ENCODE results near the gene ATP8A2. TPM values are rescaled to one million over a fixed set of nuclear protein-coding genes. Genes with fewer than 3 reads are reported as not detected.

The ATP8A2 gene
- total RNA-seq, 1 experiment from 2014 or later: not detected

GRCh38 chr13:25899952-25900351, 528.2 kb downstream of the ATP8A2 start:
- DNase-seq: no peak
- Histone ChIP-seq H4K20me1 (ENCODE audit: insufficient read depth) (no peaks in the 10 kb centered on the region), H3K9me2 (ENCODE audit: insufficient read depth) (no peaks in the 10 kb centered on the region), H3K27me3 (ENCODE audit: insufficient read depth, low read depth) (peaks cover 68% of the 10 kb centered on the region), H3K4me1 (replicated peaks; ENCODE audit: insufficient read depth) (no peaks in the 10 kb centered on the region), H3K4me3 (no peak overlapping the region), H3K9me3 (ENCODE audit: insufficient read depth, low read depth) (peaks cover 3% of the 10 kb centered on the region; the same call in 1 of the 2 replicates), H3F3A (ENCODE audit: insufficient read depth, low read depth) (no peaks in the 10 kb centered on the region), H3K36me3 (ENCODE audit: low read depth) (no peaks in the 10 kb centered on the region), H3K4me2 (no peak overlapping the region), H2AFZ (no peak overlapping the region), H3K79me2 (ENCODE audit: low read depth) (no peaks in the 10 kb centered on the region), H3K27ac (no peak overlapping the region)
- TF ChIP-seq, protein P1, sequence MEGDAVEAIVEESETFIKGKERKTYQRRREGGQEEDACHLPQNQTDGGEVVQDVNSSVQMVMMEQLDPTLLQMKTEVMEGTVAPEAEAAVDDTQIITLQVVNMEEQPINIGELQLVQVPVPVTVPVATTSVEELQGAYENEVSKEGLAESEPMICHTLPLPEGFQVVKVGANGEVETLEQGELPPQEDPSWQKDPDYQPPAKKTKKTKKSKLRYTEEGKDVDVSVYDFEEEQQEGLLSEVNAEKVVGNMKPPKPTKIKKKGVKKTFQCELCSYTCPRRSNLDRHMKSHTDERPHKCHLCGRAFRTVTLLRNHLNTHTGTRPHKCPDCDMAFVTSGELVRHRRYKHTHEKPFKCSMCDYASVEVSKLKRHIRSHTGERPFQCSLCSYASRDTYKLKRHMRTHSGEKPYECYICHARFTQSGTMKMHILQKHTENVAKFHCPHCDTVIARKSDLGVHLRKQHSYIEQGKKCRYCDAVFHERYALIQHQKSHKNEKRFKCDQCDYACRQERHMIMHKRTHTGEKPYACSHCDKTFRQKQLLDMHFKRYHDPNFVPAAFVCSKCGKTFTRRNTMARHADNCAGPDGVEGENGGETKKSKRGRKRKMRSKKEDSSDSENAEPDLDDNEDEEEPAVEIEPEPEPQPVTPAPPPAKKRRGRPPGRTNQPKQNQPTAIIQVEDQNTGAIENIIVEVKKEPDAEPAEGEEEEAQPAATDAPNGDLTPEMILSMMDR (conservative IDR thresholded peaks at IDR 0.05): no peak
- TF ChIP-seq EZH2 (IDR thresholded peaks at IDR 0.05; ENCODE audit: low read depth): no peak
- ChIA-PET POLR2A (ENCODE audit: unreplicated experiment) (no interaction called here), CTCF (interaction anchor here (0.5 kb wide), 1 partner anchor 1498 kb away, joined by 3 read pairs; no protein-coding TSS in a partner anchor)
- intact Hi-C loops (cut with micrococcal nuclease; ENCODE audit: unreplicated experiment): no loop called here
- no TSS peak for BruUV-seq (replicated peaks)

GRCh38 chr13:25901460-25902376, 529.9 kb downstream of the ATP8A2 start:
- Histone ChIP-seq H3K27me3 (ENCODE audit: insufficient read depth, low read depth) (peaks cover 86% of the 10 kb centered on the region), H3K4me1 (replicated peaks; ENCODE audit: insufficient read depth) (no peaks in the 10 kb centered on the region), H3K9me3 (ENCODE audit: insufficient read depth, low read depth) (peaks cover 3% of the 10 kb centered on the region; the same call in 1 of the 2 replicates), H4K20me1 (ENCODE audit: insufficient read depth) (no peaks in the 10 kb centered on the region), H3K36me3 (ENCODE audit: low read depth) (no peaks in the 10 kb centered on the region), H2AFZ (no peak overlapping the region), H3K4me3 (no peak overlapping the region), H3K27ac (no peak overlapping the region), H3K79me2 (ENCODE audit: low read depth) (no peaks in the 10 kb centered on the region), H3F3A (ENCODE audit: insufficient read depth, low read depth) (no peaks in the 10 kb centered on the region), H3K4me2 (no peak overlapping the region), H3K9me2 (ENCODE audit: insufficient read depth) (no peaks in the 10 kb centered on the region)
- POLR2A ChIA-PET (ENCODE audit: unreplicated experiment): no interaction called here
- peak in 1 of 2 experiments; percentile 40 for DNase-seq
- CTCF ChIA-PET: no interaction called here
- no TSS peak for BruUV-seq (replicated peaks)
- TF ChIP-seq, protein P1 (conservative IDR thresholded peaks at IDR 0.05): no peak
- no peak for TF ChIP-seq EZH2 (IDR thresholded peaks at IDR 0.05; ENCODE audit: low read depth)
- intact Hi-C loops (cut with micrococcal nuclease; ENCODE audit: unreplicated experiment): no loop called here

DNA sequence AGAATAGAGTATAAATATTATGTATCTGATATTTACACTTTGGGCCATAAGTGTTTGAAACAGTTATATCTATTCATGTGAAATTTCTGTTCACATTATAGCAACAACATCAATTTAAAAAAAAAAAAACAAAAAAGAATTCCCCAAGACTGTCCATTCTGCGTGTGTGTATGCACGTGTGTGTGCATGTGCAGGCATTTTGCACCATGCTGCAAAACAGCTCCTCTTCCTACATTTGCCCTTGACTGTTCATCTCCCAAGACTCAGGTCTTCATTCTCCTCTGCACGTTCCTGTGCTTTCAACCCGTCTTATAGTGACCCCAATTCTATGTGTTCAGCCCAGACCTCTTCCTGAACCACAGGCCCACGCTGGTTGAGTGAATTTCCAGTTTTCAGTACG, 530.7 kb downstream of the ATP8A2 start:
- Histone ChIP-seq H3K9me2 (ENCODE audit: insufficient read depth) (no peaks in the 10 kb centered on the region), H3K4me2 (peak overlapping the region; percentile 40; the same call in 1 of the 2 replicates), H3K4me1 (replicated peaks; ENCODE audit: insufficient read depth) (no peaks in the 10 kb centered on the region), H3F3A (ENCODE audit: insufficient read depth, low read depth) (no peaks in the 10 kb centered on the region), H3K27ac (no peak overlapping the region), H3K27me3 (ENCODE audit: insufficient read depth, low read depth) (peaks cover 90% of the 10 kb centered on the region), H3K79me2 (ENCODE audit: low read depth) (no peaks in the 10 kb centered on the region), H2AFZ (no peak overlapping the region), H4K20me1 (ENCODE audit: insufficient read depth) (no peaks in the 10 kb centered on the region), H3K9me3 (ENCODE audit: insufficient read depth, low read depth) (peaks cover 3% of the 10 kb centered on the region; the same call in 1 of the 2 replicates), H3K36me3 (ENCODE audit: low read depth) (no peaks in the 10 kb centered on the region), H3K4me3 (no peak overlapping the region)
- no peak for TF ChIP-seq EZH2 (IDR thresholded peaks at IDR 0.05; ENCODE audit: low read depth)
- TF ChIP-seq, protein P1 (conservative IDR thresholded peaks at IDR 0.05): no peak
- no peak for DNase-seq
- CTCF ChIA-PET: no interaction called here
- intact Hi-C loops (cut with micrococcal nuclease; ENCODE audit: unreplicated experiment): no loop called here
- POLR2A ChIA-PET (ENCODE audit: unreplicated experiment): no interaction called here
- no TSS peak for BruUV-seq (replicated peaks)
